ENCODE results near the gene DCT.

DNA sequence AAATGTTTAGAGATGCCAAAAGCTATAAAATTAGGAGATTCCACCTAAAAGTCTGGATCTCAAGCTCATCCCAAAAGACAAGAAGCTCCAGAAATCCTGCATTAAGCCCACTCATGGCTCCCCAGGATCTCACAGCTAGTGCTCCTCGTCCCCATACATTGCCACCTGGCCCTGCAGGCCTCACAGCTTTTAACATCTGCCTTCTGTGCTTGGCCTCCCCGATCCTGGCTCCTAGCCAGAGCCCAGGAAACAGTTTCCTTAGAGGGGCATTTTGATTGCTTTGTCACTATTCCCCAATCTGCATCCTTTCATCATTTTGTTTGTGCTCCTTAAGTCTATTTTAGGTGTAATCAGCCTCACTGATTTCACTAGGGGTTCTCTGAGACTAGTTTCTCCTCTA is 14.5 kb upstream of the DCT start:
- TF ChIP-seq, protein P1, sequence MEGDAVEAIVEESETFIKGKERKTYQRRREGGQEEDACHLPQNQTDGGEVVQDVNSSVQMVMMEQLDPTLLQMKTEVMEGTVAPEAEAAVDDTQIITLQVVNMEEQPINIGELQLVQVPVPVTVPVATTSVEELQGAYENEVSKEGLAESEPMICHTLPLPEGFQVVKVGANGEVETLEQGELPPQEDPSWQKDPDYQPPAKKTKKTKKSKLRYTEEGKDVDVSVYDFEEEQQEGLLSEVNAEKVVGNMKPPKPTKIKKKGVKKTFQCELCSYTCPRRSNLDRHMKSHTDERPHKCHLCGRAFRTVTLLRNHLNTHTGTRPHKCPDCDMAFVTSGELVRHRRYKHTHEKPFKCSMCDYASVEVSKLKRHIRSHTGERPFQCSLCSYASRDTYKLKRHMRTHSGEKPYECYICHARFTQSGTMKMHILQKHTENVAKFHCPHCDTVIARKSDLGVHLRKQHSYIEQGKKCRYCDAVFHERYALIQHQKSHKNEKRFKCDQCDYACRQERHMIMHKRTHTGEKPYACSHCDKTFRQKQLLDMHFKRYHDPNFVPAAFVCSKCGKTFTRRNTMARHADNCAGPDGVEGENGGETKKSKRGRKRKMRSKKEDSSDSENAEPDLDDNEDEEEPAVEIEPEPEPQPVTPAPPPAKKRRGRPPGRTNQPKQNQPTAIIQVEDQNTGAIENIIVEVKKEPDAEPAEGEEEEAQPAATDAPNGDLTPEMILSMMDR (conservative IDR thresholded peaks at IDR 0.05), result no peak
- no peak for TF ChIP-seq EZH2 (IDR thresholded peaks at IDR 0.05; ENCODE audit: low read depth)
